Kasumi-1 (cell line): ENCODE measurements around the gene LRMDA.
"Not testable (repeated sequence)": the region's sequence is repeated elsewhere in the genome, so short reads cannot be mapped to it uniquely, and the experiment has no call there.

Experiments
- DNase-seq, 2 experiments: peaks; one replicate each; lab custom pipeline; 2025; lab: John Stamatoyannopoulos, UW

LRMDA gene

DNA sequence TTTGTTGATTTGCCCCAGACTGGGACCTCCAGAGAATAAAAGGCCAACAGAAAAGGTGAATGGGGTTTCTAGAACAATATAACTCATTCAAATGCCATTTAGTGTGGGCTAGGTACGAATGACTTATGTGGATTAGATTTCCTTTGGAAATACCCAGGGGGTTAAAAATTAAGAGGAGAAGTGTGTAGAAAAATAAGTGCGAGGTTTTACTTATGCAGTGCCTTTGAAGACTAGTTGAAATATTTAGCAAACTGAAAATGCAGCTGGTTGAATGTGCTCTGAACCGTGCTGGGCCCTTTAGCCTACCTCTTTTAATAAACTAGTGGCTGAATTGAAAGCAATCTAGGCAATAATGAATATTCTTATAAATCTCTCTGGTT is 180.6 kb downstream of the LRMDA start:
- DNase-seq: no peak

DNA sequence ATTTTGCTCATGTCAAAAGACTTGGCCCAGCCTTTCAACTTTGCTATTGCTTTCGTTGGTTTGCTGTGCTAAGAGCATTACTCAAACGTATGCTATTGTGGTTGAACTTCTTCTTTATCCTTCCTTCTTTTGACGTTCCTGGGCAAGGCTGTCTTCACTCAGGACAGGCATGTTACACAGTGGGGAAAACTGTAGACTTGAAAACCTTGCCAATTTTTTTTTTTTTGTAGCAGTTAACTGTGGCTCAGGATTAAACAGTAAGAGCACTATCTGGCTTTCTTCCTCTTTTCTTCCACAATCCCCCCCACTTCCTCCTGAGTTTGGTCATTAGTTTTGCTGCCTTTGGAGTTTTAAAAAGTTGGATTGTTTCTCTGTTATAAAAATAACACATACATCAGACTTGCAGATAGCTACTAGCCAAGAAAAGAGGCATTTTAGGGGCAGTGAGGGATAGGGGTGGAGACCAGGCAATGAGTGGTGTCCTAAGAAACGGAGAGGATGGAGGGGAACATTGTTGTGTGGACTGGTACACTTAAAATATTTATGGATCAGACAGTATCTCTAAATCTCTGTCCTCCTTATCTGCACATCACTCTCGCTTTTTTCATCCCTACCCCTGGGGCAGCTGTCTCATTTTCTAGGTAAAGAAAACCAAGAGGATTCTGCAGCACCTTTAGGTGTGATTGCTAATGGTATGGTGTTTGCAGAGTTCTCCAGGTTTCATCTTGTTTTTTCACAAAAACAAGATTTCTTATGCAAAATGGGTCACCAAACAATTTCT is 181.7 kb downstream of the LRMDA start:
- peak; percentile 99 for DNase-seq

DNA sequence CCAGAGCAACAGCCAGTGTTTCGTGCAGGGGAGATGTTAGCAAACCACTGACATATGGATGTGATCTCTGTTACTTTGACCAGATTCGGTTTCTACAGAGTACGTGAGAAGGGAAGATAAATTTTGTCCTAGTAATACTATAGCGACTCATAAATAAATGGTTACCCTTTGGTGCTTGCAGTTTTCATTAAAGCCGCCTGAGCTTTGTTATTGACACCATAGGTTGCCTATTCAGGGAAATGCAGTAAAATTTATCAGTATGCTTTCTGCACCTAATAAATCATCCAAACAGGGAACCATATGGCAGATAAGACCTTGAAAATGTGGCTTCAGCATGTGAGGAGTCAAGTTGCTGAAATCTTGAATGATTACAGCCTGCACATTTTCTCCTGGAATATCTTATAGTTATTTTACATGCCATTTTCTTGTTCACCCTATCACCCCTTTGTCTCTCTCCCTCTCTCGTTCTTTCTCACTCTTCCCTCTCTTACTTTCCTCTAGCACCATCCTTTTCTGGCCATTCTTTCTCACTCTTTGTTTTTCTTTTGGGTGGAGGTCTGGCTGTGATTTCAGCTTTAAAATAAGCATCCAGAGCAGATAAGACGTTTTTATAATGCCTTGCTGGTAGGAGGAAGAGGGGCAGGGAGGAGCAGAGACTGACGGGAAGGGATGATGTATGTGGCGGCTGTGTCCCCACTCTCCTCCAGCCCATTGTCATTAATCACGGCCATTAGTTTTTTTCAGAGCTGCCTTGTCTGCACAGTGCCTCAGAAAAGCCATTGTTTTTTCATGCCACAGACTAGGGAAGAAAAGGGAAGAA is 182.5 kb downstream of the LRMDA start:
- peak in 1 of 2 experiments; percentile 31 for DNase-seq

DNA sequence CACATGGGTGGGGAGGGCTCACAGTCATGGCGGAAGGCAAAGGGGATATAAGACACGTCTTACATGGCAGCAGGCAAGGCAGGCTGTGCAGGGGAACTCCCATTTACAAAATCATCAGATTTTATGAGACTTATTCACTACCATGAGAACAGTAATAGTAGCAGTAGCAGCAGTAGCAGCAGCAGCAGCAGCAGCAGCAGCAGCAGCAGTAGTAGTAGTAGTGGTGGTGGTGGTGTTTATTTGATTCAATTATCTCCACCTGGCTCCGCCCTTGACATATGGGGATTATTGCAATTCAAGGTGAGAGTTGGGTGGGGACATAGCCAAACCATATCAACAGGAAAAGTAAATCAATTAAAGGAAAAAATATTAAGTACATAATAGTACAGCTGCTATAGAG is 184.7 kb downstream of the LRMDA start:
- no peak for DNase-seq

DNA sequence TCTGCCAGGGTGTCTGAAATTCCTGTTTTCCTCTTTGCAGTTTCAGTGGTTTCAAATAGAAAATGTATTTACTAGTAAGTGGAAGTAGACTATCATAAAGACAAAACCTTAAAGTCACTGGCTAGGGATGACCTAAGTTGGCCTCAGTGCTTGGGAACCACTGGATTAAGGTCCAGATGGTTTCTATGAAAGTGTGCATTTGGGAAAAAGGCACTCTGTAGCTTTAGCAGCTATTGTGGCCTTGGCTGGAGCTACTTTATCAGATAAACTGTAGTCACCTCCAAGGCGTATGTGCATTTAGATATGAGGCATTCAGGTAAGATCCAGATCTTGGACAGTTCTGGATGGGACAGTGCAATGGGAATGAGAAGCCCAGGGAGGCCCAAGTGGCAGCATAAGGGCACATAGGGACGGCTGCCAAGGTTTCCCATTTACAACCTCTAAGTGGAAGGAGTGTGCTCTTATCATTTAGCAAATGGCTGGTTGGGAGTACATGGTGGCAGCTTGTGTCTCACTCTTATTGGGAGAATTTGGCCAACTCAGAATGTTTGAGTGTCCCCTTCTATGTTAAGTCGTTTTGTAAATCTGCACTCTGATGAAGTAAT is 185.6 kb downstream of the LRMDA start:
- no peak for DNase-seq

DNA sequence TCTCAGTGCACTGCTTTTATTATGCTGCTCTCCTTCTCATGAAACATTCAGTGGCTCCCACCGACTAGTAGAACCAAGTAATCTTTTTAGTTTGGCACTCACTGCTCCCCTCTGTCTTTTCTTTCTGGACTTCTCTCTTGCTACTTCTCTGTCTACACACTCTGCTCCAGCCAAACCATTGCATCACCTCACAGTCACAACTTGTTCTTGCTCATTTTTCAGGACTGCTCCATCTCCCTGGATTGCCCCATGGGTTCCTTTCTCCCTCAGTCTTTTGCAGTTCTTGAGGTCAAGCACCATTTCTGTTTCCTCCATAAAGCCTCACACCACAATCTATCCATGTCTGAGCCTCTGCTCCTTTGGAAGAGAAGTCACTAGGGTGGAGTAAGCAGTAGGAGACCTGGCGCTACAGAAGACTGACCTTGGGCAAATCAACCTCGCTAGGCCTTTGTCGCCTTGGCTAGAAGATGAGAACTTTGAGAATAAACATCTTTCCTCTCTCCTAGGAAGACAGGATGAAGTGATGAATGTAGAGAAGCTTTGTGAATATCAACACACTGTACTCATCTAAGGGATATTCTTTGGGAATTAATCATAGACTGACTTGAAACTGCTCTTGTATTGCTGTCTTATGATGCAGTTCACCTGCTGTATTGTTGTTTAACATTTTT is 186.2 kb downstream of the LRMDA start:
- DNase-seq: peak; percentile 37 to 58

DNA sequence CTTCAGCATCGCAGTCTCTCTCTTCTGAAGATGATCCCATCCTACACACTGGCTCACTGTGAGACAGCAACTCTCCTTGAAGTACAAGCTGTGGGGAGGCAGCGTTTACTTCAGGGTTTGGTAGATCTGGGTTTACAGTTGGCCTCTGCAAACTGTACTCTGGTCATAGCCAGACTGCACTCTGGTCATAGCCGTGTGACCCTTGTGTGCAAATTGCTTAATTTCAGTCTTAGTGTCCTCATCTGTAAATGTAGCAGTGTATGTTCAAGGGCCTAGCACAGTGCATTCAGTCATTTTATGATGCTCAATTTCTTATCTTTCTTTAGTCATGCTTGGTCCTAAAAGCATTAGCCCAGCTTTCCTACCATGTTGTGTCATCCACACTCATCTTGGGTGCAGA is 188.2 kb downstream of the LRMDA start:
- DNase-seq: no peak

DNA sequence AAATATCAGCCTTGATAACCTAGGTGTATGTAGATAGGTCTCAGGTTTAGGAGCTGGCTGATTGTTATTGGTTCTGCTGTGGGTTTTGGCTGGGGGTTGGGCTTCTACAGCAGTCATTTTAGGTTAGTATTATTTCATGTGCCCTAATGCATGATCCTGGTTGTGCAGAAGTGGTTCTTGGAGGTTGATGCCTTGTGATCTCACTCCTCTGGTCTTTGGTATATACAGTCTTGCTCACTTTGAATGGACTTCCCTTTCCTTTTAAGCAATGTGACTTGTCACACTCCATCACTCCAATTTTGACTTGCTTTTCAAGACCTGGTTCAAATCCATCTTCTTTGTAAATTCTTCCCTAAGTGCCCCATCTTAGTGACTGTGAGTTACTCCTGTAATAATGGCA is 188.9 kb downstream of the LRMDA start:
- DNase-seq: peak in 1 of 2 experiments; percentile 7

DNA sequence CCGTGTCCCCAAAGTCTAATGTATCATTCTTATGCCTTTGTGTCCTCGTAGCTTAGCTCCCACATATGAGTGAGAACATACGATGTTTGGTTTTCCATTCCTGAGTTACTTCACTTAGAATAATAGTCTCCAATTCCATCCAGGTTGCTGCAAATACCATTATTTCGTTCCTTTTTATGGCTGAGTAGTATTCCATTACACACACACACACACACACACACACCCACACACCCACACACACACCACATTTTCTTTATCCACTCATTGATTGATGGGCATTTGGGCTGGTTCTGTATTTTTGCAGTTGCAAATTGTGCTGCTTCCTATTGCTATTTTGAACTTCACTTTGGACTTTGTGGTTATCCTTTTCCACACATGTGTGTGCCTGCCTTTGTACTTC is 189.6 kb downstream of the LRMDA start:
- not testable (repeated sequence) for DNase-seq

DNA sequence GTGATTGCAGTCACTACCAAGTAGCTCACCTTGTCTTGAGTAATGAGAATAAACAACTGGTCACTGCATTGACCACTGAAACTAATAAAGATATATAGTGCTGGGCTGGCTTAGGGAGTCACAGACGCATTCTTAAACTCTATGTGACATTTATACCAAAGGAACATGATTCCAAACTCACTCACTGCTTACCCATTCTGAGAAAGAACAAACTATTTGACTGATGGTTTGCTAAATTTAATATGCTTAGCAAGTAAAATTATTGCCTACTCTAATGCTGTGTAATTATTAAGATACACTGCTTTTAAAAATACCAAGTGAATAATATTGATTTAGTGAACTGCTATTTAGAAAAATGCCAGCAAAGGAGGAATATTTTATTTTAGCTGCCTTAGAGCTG is 191.1 kb downstream of the LRMDA start:
- DNase-seq: no peak

DNA sequence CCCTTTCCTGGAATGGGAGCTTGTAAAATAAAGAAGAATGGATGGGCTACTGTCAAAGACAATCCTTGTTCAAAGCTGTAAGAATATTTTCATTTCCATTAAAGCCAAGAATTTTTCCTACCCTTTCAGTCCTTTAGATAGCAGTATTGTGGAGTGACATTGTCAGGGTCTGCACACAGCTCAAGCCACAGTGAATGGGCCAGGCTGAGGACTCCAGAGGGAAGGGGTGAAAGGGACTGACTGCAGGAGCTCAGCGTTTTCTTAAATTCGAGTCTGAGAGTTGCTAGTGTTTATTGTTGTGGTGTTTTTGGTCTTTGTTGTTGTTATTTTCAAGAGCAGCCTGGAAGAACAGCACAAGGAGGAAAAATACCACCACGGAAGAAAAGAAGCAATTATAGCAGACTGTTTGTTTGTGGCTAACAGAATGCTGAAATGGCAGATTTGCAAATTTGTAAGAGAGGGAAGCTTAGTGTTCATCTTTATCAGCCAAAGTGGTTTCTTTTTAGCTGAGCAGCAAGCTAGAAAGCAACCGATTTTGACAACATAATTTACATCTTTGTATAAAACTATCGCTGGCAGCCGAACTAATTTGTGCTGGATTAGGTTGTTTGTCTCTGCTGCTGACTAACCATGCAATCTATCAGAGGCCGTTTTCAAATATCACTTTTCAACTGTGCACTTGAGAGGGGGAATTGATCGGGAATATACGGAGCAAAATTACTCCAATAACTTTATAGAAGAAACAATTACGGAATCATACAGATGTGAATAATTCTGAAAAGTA is 192.1 kb downstream of the LRMDA start:
- no peak for DNase-seq

DNA sequence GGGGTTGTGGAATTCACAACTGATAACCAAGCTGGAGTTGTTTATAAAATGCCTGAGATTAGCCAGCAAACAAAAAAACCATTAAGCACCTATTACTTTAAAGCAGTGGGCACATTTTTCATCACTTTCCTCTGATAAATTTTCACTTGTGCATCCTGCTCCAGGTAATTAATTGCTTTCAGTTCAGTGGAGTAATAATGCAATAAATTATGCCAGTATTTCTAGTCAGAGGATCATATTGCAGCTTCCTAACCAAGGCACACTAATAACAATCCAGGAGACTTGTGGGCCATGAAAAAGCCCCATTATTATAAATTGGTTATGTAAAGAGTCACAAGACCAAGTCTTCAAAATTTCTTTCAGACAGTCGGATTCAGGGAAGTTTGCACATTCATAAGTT is 193.2 kb downstream of the LRMDA start:
- no peak for DNase-seq

DNA sequence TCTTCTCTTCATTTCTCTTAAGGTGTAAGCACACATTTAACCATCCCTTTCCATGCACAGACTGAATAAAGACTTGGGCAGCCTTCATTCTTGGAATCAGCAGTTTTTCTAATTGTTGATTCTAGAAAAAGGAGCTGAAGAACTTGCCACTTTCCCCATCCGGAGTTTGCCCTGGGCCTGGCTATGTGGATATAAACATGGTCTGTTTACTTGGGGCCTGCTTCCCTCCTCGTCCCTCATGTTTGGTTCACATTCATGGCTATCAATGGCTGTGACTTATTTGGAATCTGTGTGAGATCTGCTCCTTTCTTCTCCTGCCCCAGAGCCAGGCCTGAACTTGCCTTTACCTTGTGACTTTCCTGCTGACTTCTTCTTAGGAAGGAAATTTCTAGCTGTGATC is 199.3 kb downstream of the LRMDA start:
- DNase-seq: no peak

DNA sequence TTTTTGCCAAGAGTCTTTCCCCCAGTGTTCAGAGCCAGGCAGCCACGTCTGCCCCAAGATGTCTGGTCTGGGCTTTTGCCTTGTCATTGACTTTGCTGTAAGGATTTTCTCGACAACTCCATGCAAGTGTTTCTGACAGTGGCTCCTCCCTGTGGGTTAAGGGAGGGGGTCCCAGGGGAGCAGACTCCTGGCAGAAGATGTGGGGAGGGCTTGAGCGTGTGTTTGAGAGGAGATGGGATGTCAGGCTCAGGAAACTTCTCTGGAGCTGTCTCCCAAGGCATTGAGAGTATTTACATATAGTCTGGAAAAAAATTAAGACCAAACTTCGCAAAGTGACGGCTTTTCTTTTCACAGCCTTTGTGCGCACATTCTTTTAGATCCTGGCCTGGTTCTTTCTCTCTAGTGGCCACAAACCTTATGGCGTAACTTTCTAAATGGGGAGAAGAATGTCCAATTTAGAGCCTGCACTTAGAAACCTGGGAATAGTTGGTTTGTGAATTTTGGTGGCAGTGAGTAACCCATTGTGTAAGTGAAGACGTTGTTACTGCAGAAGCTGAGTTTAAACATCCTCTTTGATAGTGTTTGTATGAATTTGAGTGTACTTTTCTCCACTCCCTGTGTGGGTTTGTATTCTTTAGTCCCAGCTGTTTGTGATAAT is 201.5 kb downstream of the LRMDA start:
- DNase-seq: no peak

DNA sequence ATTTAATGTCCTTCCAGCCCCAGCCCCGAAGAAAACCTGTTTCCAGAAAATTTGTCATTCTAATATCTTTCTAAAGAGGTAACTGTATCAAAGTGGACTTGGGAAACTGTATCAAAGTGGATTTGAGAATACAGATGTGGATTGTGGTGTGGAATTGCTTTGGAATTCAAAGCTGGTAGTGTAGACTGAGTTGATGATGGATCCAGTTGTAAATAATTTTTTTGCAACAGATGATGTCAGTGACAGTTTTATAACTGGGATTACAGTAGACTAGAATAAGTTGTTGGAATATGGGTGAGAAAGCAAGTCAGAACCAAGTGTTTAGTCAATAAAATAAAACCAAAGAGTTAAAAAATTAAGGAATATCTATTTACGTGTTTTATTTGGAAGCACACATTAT is 202.1 kb downstream of the LRMDA start:
- no peak for DNase-seq

DNA sequence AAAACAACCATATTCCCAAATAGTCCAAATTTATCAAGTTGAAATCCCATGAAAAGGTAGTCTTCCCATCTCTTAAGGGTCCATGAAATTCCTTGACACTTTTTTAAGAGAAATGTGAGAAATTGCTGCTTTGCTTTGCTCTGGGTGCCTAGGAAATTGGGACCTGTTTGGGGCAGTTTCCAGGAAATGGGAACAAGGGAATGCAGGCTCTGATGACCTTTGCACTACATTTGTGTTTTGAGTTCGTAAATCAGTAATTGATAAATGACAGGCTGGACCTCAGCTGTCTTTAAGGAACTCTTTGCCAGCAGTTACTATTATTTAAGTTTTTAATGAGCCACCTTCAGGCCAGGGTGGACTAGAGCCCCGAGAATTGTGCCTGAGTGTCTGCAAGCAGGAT is 203.5 kb downstream of the LRMDA start:
- DNase-seq: no peak

DNA sequence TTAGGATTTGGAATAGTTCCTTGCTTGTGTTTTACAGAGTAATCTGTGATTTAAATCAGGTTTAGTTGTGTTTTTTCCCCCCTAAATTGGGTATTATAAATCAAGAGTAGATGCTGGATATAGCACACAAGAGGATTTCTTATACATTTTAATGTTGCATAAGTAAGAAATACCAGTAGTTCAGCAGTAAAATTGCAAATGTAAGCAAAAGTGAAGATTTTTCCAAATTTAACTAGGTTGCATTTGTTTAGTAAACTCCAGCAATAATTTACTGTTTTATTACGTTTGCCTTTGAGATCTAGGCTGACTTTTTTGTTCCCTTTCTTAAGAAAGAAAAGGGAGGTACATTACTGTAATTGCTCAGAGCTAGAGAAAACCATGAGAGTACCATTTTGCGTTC is 207.3 kb downstream of the LRMDA start:
- no peak for DNase-seq

DNA sequence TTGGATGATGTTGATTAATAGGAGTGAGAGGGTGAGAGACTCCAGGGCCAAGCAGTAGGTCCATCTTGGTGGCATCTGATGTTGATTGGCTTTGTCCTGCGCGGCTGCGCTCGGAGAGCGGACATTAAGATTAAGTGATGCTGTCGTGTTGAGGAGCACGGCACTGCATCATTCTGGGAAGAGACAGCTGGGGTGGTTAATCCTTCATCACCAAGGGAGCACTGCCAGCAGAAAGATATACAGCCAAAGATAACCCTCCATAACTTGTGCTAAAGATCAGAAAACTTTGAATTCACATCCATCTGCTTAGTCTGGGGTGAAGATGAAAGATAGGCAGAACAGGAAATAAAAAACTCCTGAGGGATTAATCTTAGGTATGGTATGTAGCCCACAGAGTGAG is 208.3 kb downstream of the LRMDA start:
- DNase-seq: no peak

DNA sequence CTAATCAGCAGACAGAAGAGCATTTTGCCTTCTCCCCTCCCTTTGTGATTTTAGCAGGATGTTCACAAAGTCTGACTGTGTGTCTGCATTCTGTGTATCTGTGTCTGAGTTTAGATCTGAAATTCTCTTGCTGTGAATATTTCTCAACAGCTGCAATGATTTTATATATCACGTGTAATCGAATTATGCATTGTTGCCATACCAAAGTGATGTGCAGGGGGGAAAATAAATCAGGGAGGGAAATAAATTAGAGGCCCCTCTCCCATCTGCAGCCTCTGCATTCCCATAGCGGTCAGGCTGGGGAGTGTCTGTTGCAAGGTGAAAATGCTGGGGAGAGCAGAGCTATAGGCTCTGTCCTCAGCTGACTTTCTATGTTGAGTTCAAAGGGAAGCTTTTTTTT is 209.0 kb downstream of the LRMDA start:
- no peak for DNase-seq

DNA sequence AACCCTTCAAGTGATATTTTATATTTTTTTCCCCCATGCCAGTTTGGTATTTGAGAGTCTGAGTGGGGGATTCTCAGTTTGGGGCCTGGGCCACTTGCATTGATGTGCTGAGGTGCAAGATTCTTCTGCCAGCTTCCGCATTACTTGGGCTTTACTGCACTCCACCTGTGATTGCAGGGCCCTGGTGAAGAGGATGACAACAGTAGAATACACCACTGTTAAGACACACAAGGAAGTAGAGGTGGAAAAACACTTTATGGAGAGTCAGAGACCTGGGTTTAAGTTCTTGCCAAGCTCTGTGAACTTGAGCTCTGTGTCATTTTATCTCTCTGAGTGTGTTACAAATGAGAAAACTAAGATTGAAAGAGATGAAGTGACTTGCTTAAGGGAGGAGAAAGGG is 209.4 kb downstream of the LRMDA start:
- DNase-seq: no peak

DNA sequence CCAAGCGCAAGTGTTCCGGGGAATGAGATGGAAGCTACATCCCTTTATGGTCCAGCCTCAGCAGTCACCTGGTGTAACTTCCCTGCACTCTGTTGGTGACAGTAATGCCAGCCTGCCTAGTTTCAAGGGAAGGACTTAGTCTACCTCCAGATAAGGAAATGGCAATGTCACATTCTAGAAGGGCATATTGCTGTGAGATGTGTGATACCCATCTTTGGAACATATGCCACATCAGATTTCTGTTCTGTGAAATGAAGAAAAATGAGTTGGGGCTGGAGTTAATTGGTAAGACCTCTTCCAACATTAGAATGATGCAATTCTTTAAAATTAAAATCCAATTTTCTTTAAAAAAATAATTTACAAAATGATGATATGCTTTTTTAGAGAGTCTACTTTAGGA is 212.0 kb downstream of the LRMDA start:
- DNase-seq: no peak
